ENCODE data around the gene LDLRAD4.

Gene LDLRAD4

GRCh38 chr18:13289481-13290205 lies 71.1 kb downstream of the LDLRAD4 start:
- no peak for DNase-seq

DNA sequence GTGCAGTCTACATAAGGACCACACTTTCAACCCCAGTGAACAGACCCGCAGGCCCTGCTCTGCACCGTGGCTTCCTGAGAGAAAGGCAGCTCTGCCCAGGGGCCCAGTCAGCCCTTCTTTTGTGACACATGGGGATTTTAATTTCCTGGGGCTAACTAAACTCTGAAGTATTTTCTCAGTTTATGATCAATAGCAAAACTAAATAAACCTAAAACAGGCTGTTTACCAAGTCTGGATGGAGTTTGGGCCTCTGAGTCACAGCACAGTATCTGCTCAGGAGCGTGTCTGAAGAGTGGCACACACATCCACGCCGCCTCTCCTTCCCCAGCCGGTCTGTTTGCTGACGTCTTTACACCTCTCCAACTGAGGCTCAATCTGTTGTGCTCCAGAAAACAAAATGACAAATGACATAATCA lies 72.3 kb downstream of the LDLRAD4 start:
- no peak for DNase-seq

DNA sequence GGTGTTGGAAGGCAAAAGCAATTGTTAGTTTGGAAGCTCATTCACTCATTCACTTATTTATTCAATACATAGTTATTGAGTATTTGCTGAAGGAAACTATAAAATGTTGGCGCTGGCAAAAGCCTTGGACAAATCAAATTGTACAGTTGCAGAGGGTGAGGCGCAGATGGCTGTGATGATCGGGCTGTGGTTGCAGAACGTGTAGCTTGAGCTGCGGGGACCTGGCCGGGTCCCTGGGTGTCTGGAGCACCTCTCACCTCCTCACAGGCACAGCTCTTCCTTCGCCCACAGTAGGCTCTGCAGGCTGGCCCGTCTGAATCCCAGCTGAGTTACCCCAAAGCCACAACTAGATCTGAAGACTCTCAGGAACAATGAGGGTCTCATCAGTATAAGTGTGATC lies 72.7 kb downstream of the LDLRAD4 start:
- DNase-seq = no peak

DNA sequence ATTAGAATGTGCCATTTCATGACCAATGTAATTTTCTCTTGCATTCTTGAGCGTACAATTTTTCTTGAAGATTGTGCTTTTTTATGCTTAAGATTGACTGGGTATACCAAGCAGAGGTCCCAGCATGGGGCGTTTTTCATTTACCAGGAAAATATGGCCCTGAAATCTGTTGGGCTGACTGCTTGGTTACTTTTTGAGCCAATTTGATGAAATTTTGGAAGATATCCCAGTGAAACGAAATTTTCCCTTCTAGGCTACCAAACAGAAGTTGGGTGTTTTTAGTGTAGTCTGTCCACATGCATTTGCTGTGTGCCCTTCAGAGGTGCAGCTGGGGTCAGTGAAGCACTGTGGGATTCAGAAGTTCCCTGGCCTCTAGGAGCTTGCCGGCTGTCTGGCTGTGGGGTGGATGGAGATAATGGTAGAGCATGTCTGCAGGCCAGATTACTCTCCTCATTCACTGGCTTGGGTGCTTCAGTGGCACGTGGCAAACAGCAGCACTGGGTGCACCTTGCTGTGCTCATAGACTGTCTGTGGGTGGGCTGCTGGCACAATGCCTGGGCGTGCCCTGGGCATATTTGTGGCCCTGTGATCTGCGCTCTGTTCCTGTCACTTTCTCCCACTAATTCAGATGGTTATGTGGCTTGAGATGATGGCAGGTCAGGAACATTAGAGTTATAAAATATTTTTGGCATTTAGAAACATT lies 73.3 kb downstream of the LDLRAD4 start:
- DNase-seq = no peak

DNA sequence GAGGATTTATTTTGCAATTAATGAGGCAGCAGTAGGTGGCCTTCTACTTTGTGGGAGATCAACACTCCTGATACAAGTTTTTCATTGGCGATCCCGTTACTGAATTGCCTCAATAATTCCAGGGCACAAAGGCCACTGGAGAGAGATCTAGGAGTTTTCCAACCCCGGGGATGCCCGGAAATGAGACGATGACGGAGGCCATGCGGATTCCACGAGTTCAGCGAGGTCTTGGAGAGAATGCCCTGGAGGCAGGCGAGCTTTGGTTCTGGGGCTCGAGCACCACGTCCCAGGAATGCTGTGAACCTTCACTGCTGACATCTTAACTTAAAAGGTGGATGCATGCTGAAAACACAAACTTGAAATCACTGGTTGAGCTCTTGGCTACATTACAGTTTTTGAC lies 74.2 kb downstream of the LDLRAD4 start:
- no peak for DNase-seq

DNA sequence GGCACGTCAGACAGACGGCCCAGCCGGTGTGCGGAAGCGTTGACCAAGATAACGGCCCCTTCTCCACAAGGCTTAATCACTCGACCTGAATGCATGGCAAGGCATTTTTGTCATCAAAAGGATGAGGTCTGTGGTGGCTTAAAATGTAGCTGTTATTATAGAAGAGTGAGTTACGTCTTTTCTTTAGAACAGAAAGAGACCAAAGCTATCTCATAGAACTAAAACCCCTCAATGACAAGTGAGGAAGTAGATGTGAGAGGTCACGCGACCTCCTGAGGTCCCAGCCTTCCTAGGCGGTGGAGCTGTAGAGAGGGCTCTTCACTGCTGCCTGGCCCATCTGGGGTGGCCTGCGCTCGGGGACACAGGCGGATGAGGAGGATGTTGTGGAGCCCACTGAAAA lies 75.7 kb downstream of the LDLRAD4 start:
- no peak for DNase-seq

GRCh38 chr18:13295894-13296293 lies 77.3 kb downstream of the LDLRAD4 start:
- no peak for DNase-seq

GRCh38 chr18:13296867-13297574 lies 78.5 kb downstream of the LDLRAD4 start:
- no peak for DNase-seq

DNA sequence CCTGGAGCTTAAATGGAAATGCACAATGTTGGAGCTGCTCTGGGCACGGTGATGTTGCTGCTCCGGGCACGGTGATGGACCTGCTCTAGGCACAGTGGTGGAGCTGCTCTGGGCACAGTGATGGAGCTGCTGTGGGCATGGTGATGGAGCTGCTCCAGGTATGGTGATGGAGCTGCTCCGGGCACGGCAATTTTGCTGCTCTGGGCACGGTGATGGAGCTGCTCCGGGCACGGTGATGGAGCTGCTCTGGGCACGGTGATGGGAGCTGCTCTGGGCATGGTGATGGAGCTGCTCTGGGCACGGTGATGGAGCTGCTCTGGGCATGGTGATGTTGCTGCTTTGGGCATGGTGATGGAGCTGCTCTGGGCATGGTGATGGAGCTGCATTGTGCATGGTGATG lies 79.7 kb downstream of the LDLRAD4 start:
- DNase-seq = no peak

DNA sequence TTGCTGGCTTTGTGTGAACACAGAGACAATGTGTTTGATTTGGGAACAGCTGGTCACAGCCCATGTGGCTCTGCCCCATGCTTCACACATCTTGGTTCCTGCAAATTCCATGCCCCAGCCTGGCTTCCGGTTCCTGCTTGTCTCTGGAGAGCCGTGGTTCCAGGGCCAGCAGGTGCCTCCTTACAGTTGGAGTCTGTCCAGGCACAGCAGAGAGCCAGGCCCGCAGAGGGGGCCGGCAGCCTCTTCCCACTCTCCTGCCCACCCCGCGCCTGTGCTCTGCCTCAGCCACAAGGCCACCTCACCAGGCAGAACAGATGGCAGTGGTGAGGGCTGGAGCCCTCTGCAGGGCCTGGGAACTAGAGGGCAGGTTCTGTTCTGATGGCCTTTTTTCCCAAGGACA lies 81.5 kb downstream of the LDLRAD4 start:
- no peak for DNase-seq

- no peak for DNase-seq
Measured at GRCh38 chr18:13300796-13301195, 82.2 kb downstream of the LDLRAD4 start.

GRCh38 chr18:13302040-13302439 lies 83.5 kb downstream of the LDLRAD4 start:
- DNase-seq = no peak

GRCh38 chr18:13302457-13303225 lies 84.1 kb downstream of the LDLRAD4 start:
- DNase-seq = no peak

DNA sequence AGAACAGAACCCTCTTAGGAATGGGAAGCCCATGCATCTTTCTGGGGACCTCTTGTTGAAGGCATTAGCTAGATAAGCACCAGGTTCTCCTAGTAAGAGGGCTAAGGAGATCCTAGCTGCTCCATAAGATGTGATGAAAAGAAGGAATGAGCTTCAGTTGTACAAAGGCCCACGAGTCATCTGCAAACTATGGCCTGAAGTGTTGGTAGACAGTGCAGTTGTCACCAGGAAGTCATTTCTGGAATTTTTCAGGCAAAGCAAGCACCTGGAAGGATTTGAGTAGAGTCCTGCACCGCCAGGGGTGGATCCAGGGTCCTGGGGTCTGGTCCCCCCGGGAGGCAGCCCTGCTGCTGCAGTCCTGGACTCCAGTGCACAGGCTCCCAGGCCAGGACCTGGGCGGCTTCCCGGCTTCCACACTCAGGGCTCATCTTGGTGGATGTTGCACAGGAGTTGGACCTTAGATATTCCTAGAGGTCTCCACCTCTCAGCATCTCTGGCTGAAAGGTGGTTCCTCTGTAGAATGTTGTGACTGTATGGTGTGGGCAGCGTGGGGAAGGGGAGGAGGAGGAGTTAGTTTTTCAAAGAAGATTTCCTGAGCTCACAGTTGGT lies 85.3 kb downstream of the LDLRAD4 start:
- no peak for DNase-seq

GRCh38 chr18:13305301-13305700 lies 86.7 kb downstream of the LDLRAD4 start:
- DNase-seq = no peak

DNA sequence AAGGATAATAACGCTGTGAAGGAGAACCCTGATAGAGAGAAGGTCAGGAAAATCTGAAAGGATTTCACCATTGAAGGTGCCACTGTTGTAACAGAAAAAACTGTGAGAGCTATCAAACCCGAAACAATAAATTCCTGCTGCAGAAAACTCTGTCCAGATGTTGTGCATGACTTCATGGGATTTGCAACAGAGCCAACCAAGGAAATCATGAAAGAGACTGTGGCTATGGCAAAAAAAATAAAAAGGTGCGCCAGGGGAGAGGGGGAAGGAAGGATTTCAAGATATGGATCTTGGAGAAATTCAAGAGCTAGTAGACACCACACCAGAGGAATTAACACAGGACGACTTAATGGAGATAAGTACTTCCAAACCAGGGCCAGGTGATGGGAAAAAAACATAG lies 88.0 kb downstream of the LDLRAD4 start:
- DNase-seq = no peak

DNA sequence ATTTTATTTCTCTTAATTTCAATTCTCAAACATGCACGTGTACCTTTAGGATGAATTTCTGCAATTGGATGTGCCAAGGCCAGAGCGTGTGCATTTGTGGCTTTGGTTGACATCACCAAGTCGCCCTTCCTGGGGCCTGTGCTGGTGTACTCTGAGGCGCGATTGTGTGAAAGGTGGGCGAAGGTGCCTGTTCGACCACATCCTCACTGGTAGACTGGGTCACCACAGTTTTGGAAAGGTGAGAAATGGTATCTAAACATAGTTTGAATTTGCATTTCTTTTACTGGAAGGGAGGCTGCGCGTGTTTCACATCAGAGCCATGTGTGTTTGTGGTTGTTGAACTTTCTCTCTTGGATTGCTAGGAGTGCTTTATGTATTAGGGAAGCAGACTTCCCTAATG lies 89.8 kb downstream of the LDLRAD4 start:
- no peak for DNase-seq

GRCh38 chr18:13309031-13309747 lies 90.6 kb downstream of the LDLRAD4 start:
- DNase-seq = no peak

DNA sequence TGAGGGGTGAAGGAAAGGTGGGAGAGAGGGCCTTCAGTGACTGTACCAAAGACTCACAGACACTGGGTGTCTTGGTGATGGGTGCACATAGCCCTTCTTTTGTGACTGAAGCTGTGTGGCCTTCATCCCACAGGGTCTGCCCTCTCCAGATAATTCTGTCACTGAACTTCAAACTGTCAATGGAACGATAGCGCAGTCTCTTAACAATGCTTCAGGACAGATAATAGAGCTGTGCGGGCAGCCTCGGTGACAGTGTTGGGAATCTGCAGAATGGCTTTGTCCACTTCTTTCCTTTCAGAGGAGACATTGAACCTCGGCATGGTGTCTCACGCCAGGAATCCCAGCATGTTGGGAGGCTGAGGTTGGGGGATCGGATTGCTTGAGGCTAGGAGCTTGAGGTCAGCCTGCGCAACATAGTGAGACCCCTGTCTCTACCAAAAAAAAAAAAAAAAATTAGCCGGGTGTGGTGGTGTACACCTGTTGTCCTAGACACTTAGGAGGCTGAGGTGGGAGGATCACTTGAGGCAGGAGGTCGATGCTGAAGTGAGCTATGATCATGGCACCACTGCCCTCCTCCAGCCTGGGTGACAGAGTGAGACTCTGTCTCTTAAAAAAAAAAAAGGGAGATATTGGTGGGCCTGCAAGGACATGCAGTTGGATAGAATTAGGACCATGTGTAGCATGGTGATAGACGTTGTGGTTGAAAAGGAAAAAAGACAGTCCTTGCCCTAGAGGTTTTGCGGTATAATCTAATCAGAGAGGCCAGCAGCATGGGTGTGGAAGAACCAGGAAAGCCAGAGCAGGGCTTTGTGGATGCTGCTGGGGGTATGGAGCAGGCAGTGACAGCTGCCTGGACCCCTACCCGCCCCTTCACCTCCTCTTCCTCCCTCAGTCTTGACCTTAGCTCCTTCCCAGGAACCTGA lies 91.4 kb downstream of the LDLRAD4 start:
- no peak for DNase-seq

GRCh38 chr18:13311193-13311592 lies 92.6 kb downstream of the LDLRAD4 start:
- no peak for DNase-seq

- no peak for DNase-seq
Measured at GRCh38 chr18:13312515-13312914, 94.0 kb downstream of the LDLRAD4 start.
